SK-N-SH (cell line): ENCODE results near the gene NHSL1. TPM values are rescaled to one million over a fixed set of nuclear protein-coding genes. Genes with fewer than 3 reads are reported as not detected.

Source experiments
- CTCF ChIA-PET: fragments of 300-600, 350-600 bp; formaldehyde crosslinking; extraction: SDS; loops from one replicate; lab custom pipeline; 2021; lab: Yijun Ruan, JAX
- POLR2A ChIA-PET: fragments of 350-600 bp; sonication (Branson Sonifier 250); formaldehyde crosslinking; extraction: SDS; loops from one replicate; lab custom pipeline; 2020; ENCODE audit warnings: antibody characterized with exemption, inconsistent platforms; lab: Yijun Ruan, JAX
- DNase-seq: peaks from one replicate; pipeline ENCODE4 v3.0.0; 2012
- H2AFZ ChIP-seq: fragments of 200-600 bp; sonication (generic); 2 replicates; pipeline ENCODE4 v1.8.1; 2016; ENCODE audit warnings: antibody characterized with exemption, mild to moderate bottlenecking, low read depth
- H3F3A ChIP-seq: fragments of 200-600 bp; sonication (generic); replicated peaks from 2 replicates; pipeline ENCODE3; 2016; ENCODE audit warnings: antibody characterized with exemption, mild to moderate bottlenecking; ENCODE audit not compliant: insufficient read depth
- H3K27ac ChIP-seq, 2 experiments: fragments of 200-500 bp in 1 of 2; fragments of 200-600 bp in 1 of 2; sonication (Bioruptor generic) in 1 of 2; sonication (generic), shearing (Covaris generic) in 1 of 2; 2 replicates each; pipeline versions ENCODE4 v1.5.1 to v1.6.1; 2014 to 2016; ENCODE audit warnings: low read depth in 2 of 2, inconsistent platforms in 1 of 2, low read length in 1 of 2, mild to moderate bottlenecking in 1 of 2, mixed read lengths in 1 of 2
- H3K27me3 ChIP-seq: fragments of 200-600 bp; sonication (generic), shearing (Covaris generic); 2 replicates; pipeline ENCODE4 v1.6.1; 2016; ENCODE audit warnings: mixed run types; ENCODE audit not compliant: insufficient read depth
- H3K36me3 ChIP-seq, 2 experiments: fragments of 200-500 bp in 1 of 2; fragments of 200-600 bp in 1 of 2; sonication (Bioruptor generic) in 1 of 2; sonication (generic) in 1 of 2; replicated peaks in 1 of 2; 2 replicates each; pipeline versions ENCODE3 to v1.5.1; 2014 to 2016; ENCODE audit warnings: low read length in 1 of 2, mild to moderate bottlenecking in 1 of 2; ENCODE audit not compliant: insufficient read depth in 2 of 2, control insufficient read depth in 1 of 2
- H3K4me1 ChIP-seq, 2 experiments: fragments of 200-500 bp in 1 of 2; fragments of 200-600 bp in 1 of 2; sonication (Bioruptor generic) in 1 of 2; sonication (generic), shearing (Covaris generic) in 1 of 2; 2 replicates each; pipeline versions ENCODE4 v1.5.1 to v1.6.1; 2014 to 2016; ENCODE audit warnings: low read depth in 1 of 2, low read length in 1 of 2, mixed run types in 1 of 2; ENCODE audit not compliant: insufficient read depth in 2 of 2, control insufficient read depth in 1 of 2
- H3K4me2 ChIP-seq: fragments of 200-600 bp; sonication (generic), shearing (Covaris generic); 2 replicates; pipeline ENCODE4 v1.6.1; 2017; ENCODE audit warnings: mixed run types
- H3K4me3 ChIP-seq, 2 experiments: fragments of 200-500 bp in 1 of 2; fragments of 200-600 bp in 1 of 2; sonication (Bioruptor generic) in 1 of 2; sonication (generic), shearing (Covaris generic) in 1 of 2; 2 replicates each; pipeline versions ENCODE4 v1.5.1 to v1.8.1; 2014 to 2016; ENCODE audit warnings: low read depth in 2 of 2, inconsistent platforms in 1 of 2, low read length in 1 of 2, mild to moderate bottlenecking in 1 of 2, mixed read lengths in 1 of 2, moderate library complexity in 1 of 2
- H3K79me2 ChIP-seq: fragments of 200-600 bp; sonication (generic); 2 replicates; pipeline ENCODE4 v1.8.1; 2017; ENCODE audit warnings: mild to moderate bottlenecking; ENCODE audit not compliant: insufficient read depth
- H3K9ac ChIP-seq: fragments of 200-600 bp; sonication (generic); 2 replicates; pipeline ENCODE4 v1.6.1; 2017; ENCODE audit warnings: mixed run types
- H3K9me2 ChIP-seq: fragments of 200-600 bp; sonication (generic); 2 replicates; pipeline ENCODE4 v1.6.1; 2017; ENCODE audit warnings: mixed run types
- H3K9me3 ChIP-seq: fragments of 200-600 bp; sonication (generic); 2 replicates; pipeline ENCODE4 v1.6.1; 2017; ENCODE audit warnings: mixed run types, mild to moderate bottlenecking, moderate library complexity
- H4K20me1 ChIP-seq: fragments of 200-600 bp; sonication (generic); 2 replicates; pipeline ENCODE4 v1.6.1; 2017; ENCODE audit warnings: mild to moderate bottlenecking, mixed run types; ENCODE audit not compliant: insufficient read depth
- CHD2 ChIP-seq: fragments of 150-350 bp; IDR thresholded peaks from 2 replicates; pipeline ENCODE4 v1.6.1; 2018; ENCODE audit warnings: low read length; ENCODE audit not compliant: partially characterized antibody
- CTCF ChIP-seq: fragments of 200-600 bp; sonication (generic); IDR thresholded peaks from 2 replicates; pipeline ENCODE4 v1.6.1; 2017; ENCODE audit warnings: antibody characterized with exemption, mild to moderate bottlenecking, moderate library complexity
- EP300 ChIP-seq, 2 experiments: IDR thresholded peaks; 2 replicates each; pipeline versions ENCODE4 v1.4.0 to v1.6.1; 2012; ENCODE audit warnings: borderline replicate concordance in 1 of 2, low read depth in 1 of 2, low read length in 1 of 2
- EZH2phosphoT487 ChIP-seq: fragments of 200-600 bp; sonication (generic); IDR thresholded peaks from 2 replicates; pipeline ENCODE4 v1.6.1; 2017; ENCODE audit warnings: low read depth, mixed run types, mild to moderate bottlenecking, antibody characterized with exemption, moderate library complexity, borderline replicate concordance
- FOXJ3 ChIP-seq: sonication (generic); formaldehyde crosslinking; IDR thresholded peaks from 2 replicates; pipeline ENCODE4 v1.5.1; 2020; ENCODE audit warnings: mild to moderate bottlenecking, missing genetic modification reagents
- FOXM1 ChIP-seq: IDR thresholded peaks from 2 replicates; pipeline ENCODE4 v1.4.0; 2012; ENCODE audit warnings: low read depth, mild to moderate bottlenecking
- GABPA ChIP-seq: IDR thresholded peaks from 2 replicates; pipeline ENCODE4 v1.4.0; 2012; ENCODE audit warnings: low read depth, mild to moderate bottlenecking
- MAX ChIP-seq: IDR thresholded peaks from 2 replicates; pipeline ENCODE4 v1.4.0; 2012; ENCODE audit warnings: low read depth
- MEF2A ChIP-seq: IDR thresholded peaks from 2 replicates; pipeline ENCODE4 v1.4.0; 2012; ENCODE audit warnings: low read depth, borderline replicate concordance
- POLR2AphosphoS5 ChIP-seq: IDR thresholded peaks from 2 replicates; pipeline ENCODE4 v1.6.1; 2012; ENCODE audit warnings: low read depth, low read length
- RCOR1 ChIP-seq: fragments of 150-350 bp; IDR thresholded peaks from 2 replicates; pipeline ENCODE4 v1.6.1; 2017; ENCODE audit warnings: antibody characterized with exemption, low read length
- RXRA ChIP-seq: IDR thresholded peaks from 2 replicates; pipeline ENCODE4 v1.4.0; 2012; ENCODE audit warnings: low read depth, mild to moderate bottlenecking, borderline replicate concordance
- TAF1 ChIP-seq: IDR thresholded peaks from 2 replicates; pipeline ENCODE4 v1.6.1; 2012; ENCODE audit warnings: low read depth, mild to moderate bottlenecking, low read length, moderate library complexity, borderline replicate concordance
- TCF12 ChIP-seq: IDR thresholded peaks from 2 replicates; pipeline ENCODE4 v1.4.0; 2012
- TEAD4 ChIP-seq: IDR thresholded peaks from 2 replicates; pipeline ENCODE4 v1.4.0; 2012; ENCODE audit warnings: mild to moderate bottlenecking, borderline replicate concordance; ENCODE audit not compliant: insufficient read depth
- ZBTB33 ChIP-seq: IDR thresholded peaks from 2 replicates; pipeline ENCODE4 v1.4.0; 2012; ENCODE audit warnings: low read depth, borderline replicate concordance
- WGBS: methylation state at CpG from one replicate; pipeline ENCODE4 v1.1.6; 2017; ENCODE audit warnings: low lambda C conversion rate; 5-methylcytosine and 5-hydroxymethylcytosine counted together
- polyA plus RNA-seq, 3 experiments: library from polyadenylated mRNA; depleted of rRNA; stranded (reverse); fragments of >200 nt; gene quantifications; 2 replicates each; pipeline ENCODE4 v1.2.3, GENCODE V29; 2012

Gene NHSL1
- polyA plus RNA-seq, 1 of the 3 experiments (the other 2 are of a cell fraction) = under 0.01 TPM

GRCh38 chr6:138389551-138389950, 109.7 kb downstream of the NHSL1 start:
- Histone ChIP-seq H3K9me3 (no peaks in the 10 kb centered on the region), H3F3A (no peaks in the 10 kb centered on the region), H3K27me3 (no peaks in the 10 kb centered on the region; the same call in 1 of the 2 replicates), H2AFZ (no peak overlapping the region), H3K36me3 (no peaks in the 10 kb centered on the region), H3K4me1 (no peaks in the 10 kb centered on the region), H3K9ac (no peak overlapping the region), H3K4me3 (no peak overlapping the region), H4K20me1 (no peaks in the 10 kb centered on the region), H3K27ac (no peak overlapping the region), H3K79me2 (no peaks in the 10 kb centered on the region), H3K9me2 (no peaks in the 10 kb centered on the region), H3K4me2 (no peak overlapping the region)
- no peak for TF ChIP-seq ZBTB33
- TF ChIP-seq GABPA = no peak
- TF ChIP-seq TAF1 = no peak
- no peak for TF ChIP-seq FOXJ3 (CRISPR knock-in tag)
- TF ChIP-seq TCF12 = no peak
- TF ChIP-seq CHD2 = no peak
- WGBS = 75% methylated on average over 5 of the region's 5 CpGs
- ChIA-PET CTCF (interaction anchor here (1.8 kb wide), 1 partner anchor 15 kb away, joined by 5 read pairs; the partner anchor contains the start of gene HEBP2), POLR2A (interaction anchor here (0.7 kb wide), 1 partner anchor 69 kb away, joined by 3 read pairs; no protein-coding TSS in a partner anchor)
- DNase-seq = no peak

GRCh38 chr6:138387577-138388368, 111.5 kb downstream of the NHSL1 start:
- Histone ChIP-seq H4K20me1 (no peaks in the 10 kb centered on the region), H3K9me2 (no peaks in the 10 kb centered on the region), H3K27me3 (no peaks in the 10 kb centered on the region; the same call in 1 of the 2 replicates), H2AFZ (no peak overlapping the region), H3K9ac (no peak overlapping the region), H3K4me2 (no peak overlapping the region), H3K79me2 (no peaks in the 10 kb centered on the region), H3K4me3 (no peak overlapping the region), H3K4me1 (no peaks in the 10 kb centered on the region), H3K27ac (no peak overlapping the region), H3K9me3 (no peaks in the 10 kb centered on the region), H3K36me3 (no peaks in the 10 kb centered on the region), H3F3A (no peaks in the 10 kb centered on the region)
- no peak for DNase-seq
- ChIA-PET POLR2A (no interaction called here), CTCF (interaction anchor here (0.7 to 1.8 kb wide), 2 partner anchors 16 to 275 kb away, joined by 3 to 5 read pairs; partner anchors contain the start of gene HEBP2)
- 67% methylated on average over 8 of the region's 8 CpGs for WGBS
- TF ChIP-seq MEF2A (no peak), RXRA (no peak), POLR2AphosphoS5 (no peak), EP300 (IDR thresholded peaks at IDR 0.05; ENCODE audit: borderline replicate concordance in 1 of 2, low read depth in 1 of 2, low read length in 1 of 2) (no peak), CHD2 (no peak), RCOR1 (no peak), MAX (no peak), GABPA (no peak), EZH2phosphoT487 (no peak), FOXM1 (no peak), CTCF (no peak), TEAD4 (no peak)
